Measurements from ENCODE around the gene CEACAM21. TPM values are rescaled to one million over a fixed set of nuclear protein-coding genes. Genes with fewer than 3 reads are reported as not detected.

Gene CEACAM21
- total RNA-seq, 4 donors from 2014 or later, result 0.37 to 3.5 (median 1.4) TPM

GRCh38 chr19:41584260-41584810 lies 8.4 kb downstream of the CEACAM21 start:
- TF ChIP-seq, protein P1, sequence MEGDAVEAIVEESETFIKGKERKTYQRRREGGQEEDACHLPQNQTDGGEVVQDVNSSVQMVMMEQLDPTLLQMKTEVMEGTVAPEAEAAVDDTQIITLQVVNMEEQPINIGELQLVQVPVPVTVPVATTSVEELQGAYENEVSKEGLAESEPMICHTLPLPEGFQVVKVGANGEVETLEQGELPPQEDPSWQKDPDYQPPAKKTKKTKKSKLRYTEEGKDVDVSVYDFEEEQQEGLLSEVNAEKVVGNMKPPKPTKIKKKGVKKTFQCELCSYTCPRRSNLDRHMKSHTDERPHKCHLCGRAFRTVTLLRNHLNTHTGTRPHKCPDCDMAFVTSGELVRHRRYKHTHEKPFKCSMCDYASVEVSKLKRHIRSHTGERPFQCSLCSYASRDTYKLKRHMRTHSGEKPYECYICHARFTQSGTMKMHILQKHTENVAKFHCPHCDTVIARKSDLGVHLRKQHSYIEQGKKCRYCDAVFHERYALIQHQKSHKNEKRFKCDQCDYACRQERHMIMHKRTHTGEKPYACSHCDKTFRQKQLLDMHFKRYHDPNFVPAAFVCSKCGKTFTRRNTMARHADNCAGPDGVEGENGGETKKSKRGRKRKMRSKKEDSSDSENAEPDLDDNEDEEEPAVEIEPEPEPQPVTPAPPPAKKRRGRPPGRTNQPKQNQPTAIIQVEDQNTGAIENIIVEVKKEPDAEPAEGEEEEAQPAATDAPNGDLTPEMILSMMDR (IDR thresholded peaks at IDR 0.05), result no peak
- ATAC-seq (ENCODE audit: low FRiP score), result no peak
- DNase-seq (ENCODE audit: low spot score), result no peak

- no peak for ATAC-seq (ENCODE audit: low FRiP score)
- no peak for DNase-seq (ENCODE audit: low spot score)
- TF ChIP-seq, protein P1 (IDR thresholded peaks at IDR 0.05), result no peak
Observed at GRCh38 chr19:41584931-41585330, 9.0 kb downstream of the CEACAM21 start.

- DNase-seq (ENCODE audit: low spot score), result no peak
Observed at GRCh38 chr19:41586064-41586463, 10.1 kb downstream of the CEACAM21 start.

GRCh38 chr19:41587101-41587837 lies 11.3 kb downstream of the CEACAM21 start:
- TF ChIP-seq, protein P1 (IDR thresholded peaks at IDR 0.05), result no peak
- no peak for DNase-seq (ENCODE audit: low spot score)
- ATAC-seq (ENCODE audit: low FRiP score), result no peak

More at GRCh38 chr19:41586064-41586463, 10.1 kb downstream of the CEACAM21 start:
- ATAC-seq (ENCODE audit: low FRiP score), result no peak
- TF ChIP-seq, protein P1 (IDR thresholded peaks at IDR 0.05), result no peak

- no peak for DNase-seq (ENCODE audit: low spot score)
- no peak for ATAC-seq (ENCODE audit: low FRiP score)
- TF ChIP-seq, protein P1 (IDR thresholded peaks at IDR 0.05), result no peak
Observed at GRCh38 chr19:41587838-41588210, 11.9 kb downstream of the CEACAM21 start.

- DNase-seq (ENCODE audit: low spot score) (no peak), ATAC-seq (ENCODE audit: low FRiP score) (no peak)
- TF ChIP-seq, protein P1 (IDR thresholded peaks at IDR 0.05), result no peak
Observed at GRCh38 chr19:41588497-41589209, 12.7 kb downstream of the CEACAM21 start.
